ENCODE results near the gene PRMT5.

Gene PRMT5

GRCh38 chr14:22932146-22932545 lies 3.0 kb upstream of the PRMT5 start:
- no peak for DNase-seq

GRCh38 chr14:22929961-22930364 lies 787 bp upstream of the PRMT5 start:
- DNase-seq, result no peak

GRCh38 chr14:22928237-22929103 lies 706 bp downstream of the PRMT5 start:
- no peak for DNase-seq

- no peak for DNase-seq
Measured at GRCh38 chr14:22926316-22926715, 2.9 kb downstream of the PRMT5 start.

GRCh38 chr14:22925513-22925912 lies 3.7 kb downstream of the PRMT5 start:
- no peak for DNase-seq

- DNase-seq, result no peak
Measured at GRCh38 chr14:22923746-22924145, 5.4 kb downstream of the PRMT5 start.

- no peak for DNase-seq
Measured at GRCh38 chr14:22922294-22922693, 6.9 kb downstream of the PRMT5 start.

GRCh38 chr14:22920697-22921096 lies 8.5 kb downstream of the PRMT5 start:
- no peak for DNase-seq

GRCh38 chr14:22919601-22919921 lies 9.6 kb downstream of the PRMT5 start:
- no peak for DNase-seq

GRCh38 chr14:22918804-22919600 lies 10.2 kb downstream of the PRMT5 start, which contains the start of gene RBM23:
Gene RBM23 (minus strand): TSS chr14:22919149.
- DNase-seq, result peak; percentile 99 to 100 (median 100)

GRCh38 chr14:22915886-22916521 lies 13.2 kb downstream of the PRMT5 start:
- peak; percentile 71 to 87 (median 84) for DNase-seq

- peak in 3 of 4 experiments; percentile 41 to 67 (median 65) for DNase-seq
Measured at GRCh38 chr14:22914836-22915235, 14.3 kb downstream of the PRMT5 start.

- DNase-seq, result no peak
Measured at GRCh38 chr14:22910916-22911315, 18.3 kb downstream of the PRMT5 start.

- peak in 3 of 4 experiments; percentile 29 to 53 (median 31) for DNase-seq
Measured at GRCh38 chr14:22908601-22909000, 20.6 kb downstream of the PRMT5 start.

GRCh38 chr14:22907429-22907828 lies 21.7 kb downstream of the PRMT5 start:
- DNase-seq, result no peak

- no peak for DNase-seq
Measured at GRCh38 chr14:22906073-22906472, 23.1 kb downstream of the PRMT5 start.

GRCh38 chr14:22905627-22906026 lies 23.5 kb downstream of the PRMT5 start:
- no peak for DNase-seq

GRCh38 chr14:22903742-22904087 lies 25.5 kb downstream of the PRMT5 start:
- no peak for DNase-seq

- no peak for DNase-seq
Measured at GRCh38 chr14:22901799-22902198, 27.4 kb downstream of the PRMT5 start.

GRCh38 chr14:22900081-22900799 lies 28.9 kb downstream of the PRMT5 start:
- DNase-seq, result peak; percentile 55 to 78 (median 67)

- no peak for DNase-seq
Measured at GRCh38 chr14:22898302-22899090, 30.7 kb downstream of the PRMT5 start.

- DNase-seq, result no peak
Measured at GRCh38 chr14:22897357-22897756, 31.8 kb downstream of the PRMT5 start.

Data from suppressor macrophage (primary cell).